Measurements from ENCODE around the gene LRRC18.

- TF ChIP-seq CTCF (IDR thresholded peaks at IDR 0.05; ENCODE audit: low read depth, low read length) (no peak), EZH2phosphoT487 (IDR thresholded peaks at IDR 0.05; ENCODE audit: low read depth) (no peak)
These were observed 39.3 kb downstream of the LRRC18 start for GRCh38 chr10:48900371-48900801.
